ENCODE data around the gene CHST6.

- TF ChIP-seq GATA2 (IDR thresholded peaks at IDR 0.05; ENCODE audit: low read depth, low read length) (no peak), GATA3 (IDR thresholded peaks at IDR 0.05; ENCODE audit: low read depth, low read length) (no peak)
Measured at GRCh38 chr16:75472908-75473877, 22.0 kb downstream of the CHST6 start.
